WI38 (cell line): ENCODE measurements around the gene HNRNPL.
"Not testable (repeated sequence)": the region's sequence is repeated elsewhere in the genome, so short reads cannot be mapped to it uniquely, and the experiment has no call there.

Experiments
- H3K4me3 ChIP-seq: 2 replicates; pipeline ENCODE4 v1.5.1; 2011; ENCODE audit warnings: low read depth, mild to moderate bottlenecking, control low read depth, low read length
- CTCF ChIP-seq: IDR thresholded peaks from 2 replicates; pipeline ENCODE4 v1.5.1; 2012; ENCODE audit warnings: low read depth, mild to moderate bottlenecking, control low read depth, low read length

HNRNPL gene

GRCh38 chr19:38806371-38806770 lies 43.4 kb downstream of the HNRNPL start:
- no peak for TF ChIP-seq CTCF
- H3K4me3 ChIP-seq = no peak overlapping the region

GRCh38 chr19:38805180-38805579 lies 44.6 kb downstream of the HNRNPL start:
- no peak for TF ChIP-seq CTCF
- no peak overlapping the region for H3K4me3 ChIP-seq

- no peak for TF ChIP-seq CTCF
- H3K4me3 ChIP-seq = no peak overlapping the region
Observed at GRCh38 chr19:38803543-38803942, 46.2 kb downstream of the HNRNPL start.

- no peak overlapping the region for H3K4me3 ChIP-seq
Observed at GRCh38 chr19:38801359-38802095, 48.3 kb downstream of the HNRNPL start.

GRCh38 chr19:38800577-38801347 lies 49.0 kb downstream of the HNRNPL start:
- no peak for TF ChIP-seq CTCF
- H3K4me3 ChIP-seq = no peak overlapping the region

More at GRCh38 chr19:38801359-38802095, 48.3 kb downstream of the HNRNPL start:
- no peak for TF ChIP-seq CTCF

GRCh38 chr19:38799104-38799503 lies 50.7 kb downstream of the HNRNPL start:
- H3K4me3 ChIP-seq = no peak overlapping the region
- TF ChIP-seq CTCF = no peak

GRCh38 chr19:38797781-38798180 lies 52.0 kb downstream of the HNRNPL start:
- H3K4me3 ChIP-seq = not testable (repeated sequence)
